Kidney epithelial cell (primary cell): ENCODE results near the gene DCAF4. TPM values are rescaled to one million over a fixed set of nuclear protein-coding genes. Genes with fewer than 3 reads are reported as not detected.

Experiments
- DNase-seq: peaks from one replicate; pipeline ENCODE4 v3.0.0-alpha.2; 2010; ENCODE audit warnings: low read depth
- H3K27me3 ChIP-seq: 2 replicates; pipeline ENCODE4 v1.6.0; 2011; ENCODE audit warnings: low read length; ENCODE audit not compliant: control insufficient read depth, insufficient read depth
- H3K36me3 ChIP-seq: 2 replicates; pipeline ENCODE4 v1.5.1; 2011; ENCODE audit warnings: low read length; ENCODE audit not compliant: control insufficient read depth, insufficient read depth
- H3K4me3 ChIP-seq: 2 replicates; pipeline ENCODE4 v1.5.1; 2011; ENCODE audit warnings: low read depth, mild to moderate bottlenecking, control low read depth, low read length
- total RNA-seq: library from RNA; depleted of rRNA; stranded (reverse); fragments of >200 nt; gene quantifications from 2 replicates; pipeline ENCODE4 v1.2.3, GENCODE V29; 2015
- TF ChIP-seq, protein P1 (sequence below): IDR thresholded peaks from 2 replicates; pipeline ENCODE4 v1.5.1; 2011; ENCODE audit warnings: mild to moderate bottlenecking, moderate library complexity, low read length, control low read depth, inconsistent platforms; ENCODE audit not compliant: insufficient read depth, poor library complexity, severe bottlenecking

The DCAF4 gene
- total RNA-seq, 1 donor from 2014 or later = 23.1 TPM

GRCh38 chr14:72982146-72982708, 56.0 kb downstream of the DCAF4 start:
- TF ChIP-seq, protein P1, sequence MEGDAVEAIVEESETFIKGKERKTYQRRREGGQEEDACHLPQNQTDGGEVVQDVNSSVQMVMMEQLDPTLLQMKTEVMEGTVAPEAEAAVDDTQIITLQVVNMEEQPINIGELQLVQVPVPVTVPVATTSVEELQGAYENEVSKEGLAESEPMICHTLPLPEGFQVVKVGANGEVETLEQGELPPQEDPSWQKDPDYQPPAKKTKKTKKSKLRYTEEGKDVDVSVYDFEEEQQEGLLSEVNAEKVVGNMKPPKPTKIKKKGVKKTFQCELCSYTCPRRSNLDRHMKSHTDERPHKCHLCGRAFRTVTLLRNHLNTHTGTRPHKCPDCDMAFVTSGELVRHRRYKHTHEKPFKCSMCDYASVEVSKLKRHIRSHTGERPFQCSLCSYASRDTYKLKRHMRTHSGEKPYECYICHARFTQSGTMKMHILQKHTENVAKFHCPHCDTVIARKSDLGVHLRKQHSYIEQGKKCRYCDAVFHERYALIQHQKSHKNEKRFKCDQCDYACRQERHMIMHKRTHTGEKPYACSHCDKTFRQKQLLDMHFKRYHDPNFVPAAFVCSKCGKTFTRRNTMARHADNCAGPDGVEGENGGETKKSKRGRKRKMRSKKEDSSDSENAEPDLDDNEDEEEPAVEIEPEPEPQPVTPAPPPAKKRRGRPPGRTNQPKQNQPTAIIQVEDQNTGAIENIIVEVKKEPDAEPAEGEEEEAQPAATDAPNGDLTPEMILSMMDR = no peak
- no peak for DNase-seq
- no peaks in the 10 kb centered on the region for H3K27me3 ChIP-seq
- peaks cover 5% of the 10 kb centered on the region for H3K36me3 ChIP-seq
- no peak overlapping the region for H3K4me3 ChIP-seq

- Histone ChIP-seq H3K4me3 (no peak overlapping the region), H3K27me3 (no peaks in the 10 kb centered on the region), H3K36me3 (no peaks in the 10 kb centered on the region)
- DNase-seq = no peak
- TF ChIP-seq, protein P1 = no peak
Measured at GRCh38 chr14:72986214-72986613, 60.0 kb downstream of the DCAF4 start.

GRCh38 chr14:72986857-72987256, 60.6 kb downstream of the DCAF4 start:
- TF ChIP-seq, protein P1 = no peak
- no peak for DNase-seq
- Histone ChIP-seq H3K27me3 (no peaks in the 10 kb centered on the region), H3K36me3 (no peaks in the 10 kb centered on the region), H3K4me3 (no peak overlapping the region)

DNA sequence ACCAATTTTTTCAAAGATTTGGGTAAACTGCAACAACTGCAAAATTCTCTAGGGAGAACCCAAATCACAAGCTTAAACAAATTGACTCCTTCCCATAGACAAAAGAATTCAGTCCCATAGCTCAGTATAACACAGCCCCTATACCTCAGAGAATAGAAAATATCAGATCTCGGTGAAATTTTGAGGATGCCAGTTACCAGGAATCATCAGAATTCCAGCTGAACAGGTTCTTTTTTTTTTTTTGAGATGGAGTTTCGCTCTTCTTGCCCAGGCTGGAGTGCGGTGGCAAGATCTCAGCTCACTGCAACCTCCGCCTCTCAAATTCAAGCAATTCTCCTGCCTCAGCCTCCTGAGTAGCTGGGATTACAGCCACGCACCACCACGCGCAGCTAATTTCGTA, 63.9 kb downstream of the DCAF4 start:
- H3K27me3 ChIP-seq = no peaks in the 10 kb centered on the region
- DNase-seq = no peak
- no peak overlapping the region for H3K4me3 ChIP-seq
- no peaks in the 10 kb centered on the region for H3K36me3 ChIP-seq
- TF ChIP-seq, protein P1 = no peak

DNA sequence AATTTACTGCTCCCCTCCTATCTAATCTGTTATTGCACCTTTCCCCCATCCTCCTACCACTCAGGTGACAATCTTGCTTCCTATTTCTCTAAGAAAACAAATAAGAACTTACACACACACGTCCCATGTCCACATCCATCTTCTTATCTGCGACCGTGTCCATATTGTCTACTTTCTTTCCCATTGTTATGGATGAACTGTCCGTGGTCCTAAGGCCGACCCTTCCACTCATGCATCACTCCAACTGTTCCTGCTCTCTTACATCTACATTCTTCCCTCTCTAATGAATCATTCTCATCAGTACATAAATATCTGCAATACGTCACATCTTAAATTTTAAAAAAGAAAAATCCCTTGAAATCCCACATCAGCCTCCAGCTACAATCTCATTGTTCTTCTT, 70.7 kb downstream of the DCAF4 start:
- DNase-seq = no peak
- H3K27me3 ChIP-seq = no peaks in the 10 kb centered on the region
- H3K36me3 ChIP-seq = peaks cover 2% of the 10 kb centered on the region
- TF ChIP-seq, protein P1 = no peak
- no peak overlapping the region for H3K4me3 ChIP-seq

DNA sequence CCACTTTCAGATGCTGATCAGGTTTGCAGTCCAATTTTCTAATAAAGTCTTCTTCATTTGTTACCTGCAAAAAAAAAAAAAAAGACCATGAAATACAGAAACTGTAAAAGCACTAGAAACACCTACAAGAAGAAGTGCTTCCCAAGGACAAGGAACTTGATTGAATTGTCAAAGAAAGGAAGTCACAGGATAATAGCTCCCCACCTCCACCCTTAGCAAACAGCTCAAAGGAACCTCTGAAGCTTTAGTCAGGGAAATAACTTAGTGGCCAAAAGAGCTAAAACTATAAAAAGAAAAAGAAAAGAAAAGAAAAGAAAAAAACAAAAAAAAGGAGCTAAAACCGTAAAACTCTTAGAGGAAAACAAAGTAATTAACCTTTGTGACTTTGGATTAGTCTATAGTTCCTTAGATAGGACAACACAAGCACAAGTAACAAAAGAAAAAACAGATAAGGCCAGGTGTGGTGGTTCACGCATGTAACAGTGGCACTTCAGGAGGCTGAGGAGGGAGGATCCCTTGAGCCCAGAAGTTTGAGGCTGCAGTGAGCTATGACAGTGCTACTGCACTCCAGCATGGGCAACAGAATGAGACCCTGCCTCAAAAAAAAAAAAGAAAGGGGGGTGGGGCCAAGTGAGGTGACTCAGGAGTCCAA, 72.1 kb downstream of the DCAF4 start:
- DNase-seq = no peak
- H3K36me3 ChIP-seq = peaks cover 2% of the 10 kb centered on the region
- H3K27me3 ChIP-seq = no peaks in the 10 kb centered on the region
- H3K4me3 ChIP-seq = no peak overlapping the region
- TF ChIP-seq, protein P1 = no peak
